GM19043 (cell line): Measurements from ENCODE around the gene SORCS2.

Source experiments
- ATAC-seq: cut with Tn5 transposase; IDR thresholded peaks from one replicate; pipeline ENCODE4 v1.9.1; 2021; ENCODE audit warnings: low read depth; ENCODE audit not compliant: unreplicated experiment

Gene SORCS2

DNA sequence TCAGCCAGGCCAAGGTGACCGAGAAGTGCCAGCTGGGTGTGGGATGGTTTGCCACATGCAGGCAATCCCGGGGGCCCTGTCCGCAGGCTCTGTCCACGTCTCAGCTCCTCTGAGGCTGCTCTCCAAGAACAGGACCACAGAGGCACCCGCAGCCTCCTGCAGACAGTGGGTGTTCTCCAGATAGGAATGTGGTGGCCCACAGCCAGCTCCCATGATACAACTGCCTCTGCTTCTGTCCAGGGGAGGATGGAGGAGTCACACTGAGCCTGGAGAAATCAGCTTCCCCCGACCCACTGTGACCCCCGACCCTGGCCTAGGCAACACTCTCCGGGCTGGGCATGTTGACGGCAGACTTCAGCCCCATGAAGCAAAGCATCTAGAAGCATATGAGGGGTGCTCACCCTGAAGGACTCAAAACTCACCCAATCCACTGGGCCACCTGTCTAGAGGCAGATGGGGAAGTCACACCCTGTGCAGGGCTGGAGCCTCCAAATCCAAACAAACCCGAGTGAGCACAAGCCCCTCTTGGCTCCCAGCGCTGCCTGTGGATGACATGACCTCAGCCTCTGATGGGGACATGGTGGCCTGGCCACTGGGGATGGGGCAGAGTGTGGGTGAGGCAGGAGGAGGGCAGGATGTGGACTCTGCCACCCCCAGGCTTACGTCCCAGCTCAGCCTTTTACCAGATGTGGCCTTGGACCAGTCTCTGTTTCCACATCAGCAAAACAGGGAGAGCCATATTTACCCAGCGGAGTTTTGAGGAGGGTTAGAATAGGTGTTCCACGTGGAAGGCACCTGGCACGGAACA, 140.1 kb downstream of the SORCS2 start:
- ATAC-seq, result no peak

GRCh38 chr4:7333024-7333780, 140.9 kb downstream of the SORCS2 start:
- no peak for ATAC-seq

- ATAC-seq, result no peak
These were observed 141.6 kb downstream of the SORCS2 start for GRCh38 chr4:7333801-7334421.

GRCh38 chr4:7334521-7335275, 142.4 kb downstream of the SORCS2 start:
- ATAC-seq, result no peak

- ATAC-seq, result no peak
These were observed 143.2 kb downstream of the SORCS2 start for GRCh38 chr4:7335344-7336066.

DNA sequence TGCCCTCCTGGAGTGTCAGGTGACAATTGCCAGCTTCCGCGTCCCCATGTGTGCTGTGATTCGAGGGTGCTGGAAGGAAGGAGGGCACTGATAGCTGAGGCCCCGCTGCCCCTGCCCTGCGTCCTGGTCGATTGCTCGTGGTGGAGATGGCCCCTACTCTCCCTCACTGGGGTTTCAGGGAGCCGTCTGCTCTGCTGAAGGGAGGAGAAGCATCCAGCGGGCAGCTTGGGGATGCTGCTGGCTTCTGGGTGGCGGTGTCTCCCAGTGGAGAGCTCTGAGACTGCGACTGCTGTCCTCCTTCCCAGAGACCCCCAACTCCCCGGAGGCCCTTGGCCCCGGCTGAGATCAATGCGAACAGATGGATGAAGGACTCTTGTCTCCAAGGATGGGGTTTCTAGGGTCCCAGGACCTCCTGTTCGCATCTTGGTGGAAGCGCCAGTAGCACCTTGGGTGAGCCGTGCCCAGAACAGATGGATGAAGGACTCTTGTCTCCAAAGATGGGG, 143.8 kb downstream of the SORCS2 start:
- ATAC-seq, result no peak

DNA sequence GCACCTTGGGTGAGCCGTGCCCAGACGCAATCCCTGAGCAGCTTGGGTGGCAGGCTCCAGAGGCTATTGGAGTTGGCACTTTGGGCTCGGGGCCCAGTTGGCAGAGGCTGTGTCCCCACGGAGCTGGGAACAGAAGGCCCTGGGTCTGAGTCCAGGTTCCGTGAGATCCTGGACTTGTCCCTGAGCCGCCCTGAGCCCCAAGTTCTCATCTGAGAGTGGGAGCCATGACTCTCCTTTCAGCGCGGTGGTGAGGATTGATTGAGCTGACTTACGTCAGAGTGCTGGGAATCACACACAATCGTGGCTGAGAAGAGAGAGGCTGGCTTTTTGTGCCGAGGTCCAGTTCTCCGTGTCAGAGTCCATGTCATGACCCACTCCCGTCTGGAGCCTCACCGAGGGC, 144.4 kb downstream of the SORCS2 start:
- ATAC-seq, result no peak

DNA sequence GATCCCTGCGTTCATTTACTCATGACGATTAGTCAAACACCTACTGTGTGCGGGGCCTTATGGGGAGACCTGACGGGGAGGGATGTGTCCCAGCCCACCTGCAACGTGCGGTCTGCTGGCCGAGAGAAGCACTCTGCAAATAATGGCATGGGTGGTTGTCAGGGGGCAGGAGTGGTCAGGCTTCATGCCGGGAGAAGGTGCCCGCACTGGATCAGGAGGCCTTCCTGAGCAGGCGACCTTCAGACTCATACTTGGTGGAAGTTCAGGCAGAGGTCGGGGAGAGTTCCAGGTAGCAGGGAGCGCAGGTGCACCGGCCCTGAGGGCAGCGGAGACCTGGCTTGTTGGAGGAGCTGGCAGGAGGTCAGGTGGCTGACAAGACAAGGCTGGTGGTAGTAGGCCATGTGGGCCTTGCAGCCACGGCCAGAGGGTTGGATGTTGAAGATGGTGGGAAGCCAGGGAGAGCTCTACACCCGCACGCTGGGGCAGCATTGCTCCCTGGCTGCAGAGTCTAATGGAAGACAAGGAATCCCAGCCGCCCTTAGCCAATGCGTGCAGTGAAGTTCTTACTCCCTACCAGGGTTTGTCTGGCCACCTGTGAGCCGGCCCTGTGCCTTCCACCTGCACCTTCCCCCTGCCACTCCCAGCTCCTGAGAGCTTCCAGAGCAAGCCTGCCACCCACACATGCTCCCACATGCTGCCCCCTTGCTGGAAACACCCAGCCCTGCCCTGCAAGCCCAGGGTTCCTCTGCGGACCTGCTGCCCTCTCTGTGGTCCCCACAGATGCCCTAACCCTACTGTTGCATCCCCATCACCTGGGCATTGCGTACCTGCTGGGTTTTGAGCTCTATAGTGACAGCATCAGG, 145.1 kb downstream of the SORCS2 start:
- ATAC-seq, result no peak

- ATAC-seq, result no peak
These were observed 145.7 kb downstream of the SORCS2 start for GRCh38 chr4:7338059-7338452.

GRCh38 chr4:7338876-7339623, 146.7 kb downstream of the SORCS2 start:
- no peak for ATAC-seq

DNA sequence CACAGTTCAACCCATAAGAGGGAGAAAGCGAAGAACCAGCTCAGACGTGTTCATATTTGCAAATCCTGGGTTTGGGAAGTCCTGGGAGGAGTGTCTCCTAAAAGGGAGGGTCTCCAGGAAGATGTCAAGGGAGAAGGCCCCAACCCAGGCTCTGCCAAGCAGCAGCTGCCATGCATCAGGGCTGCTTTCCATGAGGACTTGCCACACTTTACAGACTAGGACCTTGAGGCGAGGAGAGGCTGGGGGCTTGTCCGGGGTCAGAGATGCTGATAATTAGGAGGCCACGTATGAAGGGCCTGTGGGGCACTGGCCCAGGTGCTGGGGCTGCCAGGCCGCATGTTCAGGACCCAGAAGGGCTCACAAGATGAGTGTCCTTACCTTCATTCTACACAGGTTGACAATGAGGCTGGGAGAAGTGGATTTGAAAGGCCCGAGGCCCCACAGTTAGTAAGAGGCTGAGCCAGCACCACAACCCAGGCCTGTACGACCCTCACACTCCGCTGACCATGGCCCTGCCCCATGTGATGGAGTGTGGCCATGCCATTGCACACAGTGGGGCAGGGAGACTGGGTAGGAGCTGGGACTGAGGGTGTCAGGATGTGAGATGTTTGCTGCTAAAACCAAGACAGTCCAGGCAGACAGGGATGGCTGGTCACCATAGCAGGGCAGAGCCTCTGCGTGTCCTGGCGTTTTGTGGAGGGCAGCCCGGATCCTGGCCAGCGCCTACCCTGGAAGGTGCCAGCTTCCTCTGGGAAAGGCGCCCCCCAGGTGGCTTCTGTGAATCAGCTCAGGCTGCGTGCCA, 147.6 kb downstream of the SORCS2 start:
- no peak for ATAC-seq

DNA sequence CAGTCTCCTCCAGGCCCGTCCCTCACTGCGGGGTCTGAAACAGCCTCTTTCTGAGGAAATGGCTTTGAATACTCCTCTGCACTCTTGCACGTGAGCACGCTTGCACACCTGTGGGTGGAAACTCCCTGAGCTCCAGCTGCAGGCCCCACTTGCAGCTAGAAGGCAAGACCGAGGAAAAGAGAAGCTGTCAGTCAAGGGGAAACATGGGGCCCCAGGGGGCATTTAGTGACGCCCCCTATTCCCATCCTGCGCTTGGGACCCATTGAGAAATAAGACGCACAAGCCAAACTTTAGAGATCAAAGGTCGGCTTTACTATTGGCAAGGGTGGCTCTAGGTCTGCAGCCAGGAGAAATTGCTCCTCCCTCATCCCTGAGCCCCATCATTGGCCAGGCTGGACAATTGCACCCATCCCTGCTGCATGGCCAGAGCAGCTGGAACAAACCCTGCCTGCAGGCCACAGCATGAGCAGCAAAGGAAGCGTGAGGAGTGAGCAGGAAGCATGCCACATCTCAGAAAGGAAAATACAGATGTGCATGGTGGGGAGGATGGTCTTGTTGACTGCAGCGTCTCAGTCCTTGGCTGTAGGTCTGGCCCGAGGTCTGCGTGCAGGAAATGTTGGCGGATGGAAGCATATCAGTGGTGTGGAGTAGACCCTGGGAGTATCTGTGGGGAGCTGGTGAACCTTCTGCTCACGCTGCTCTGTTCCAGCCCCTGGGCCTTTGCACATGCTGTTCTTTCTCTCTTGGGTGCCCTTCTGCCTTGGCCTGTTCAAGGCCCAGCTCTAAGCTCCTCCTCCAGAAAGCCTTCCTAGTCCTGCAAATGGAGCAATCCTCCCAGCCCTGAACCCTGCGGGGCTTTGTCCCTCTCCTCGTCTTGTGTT, 148.5 kb downstream of the SORCS2 start:
- no peak for ATAC-seq

- ATAC-seq, result no peak
These were observed 149.3 kb downstream of the SORCS2 start for GRCh38 chr4:7341491-7342222.

GRCh38 chr4:7342223-7343080, 150.1 kb downstream of the SORCS2 start:
- ATAC-seq, result no peak

- ATAC-seq, result no peak
These were observed 150.8 kb downstream of the SORCS2 start for GRCh38 chr4:7343081-7343655.
